Epidermal melanocyte (primary cell): Measurements from ENCODE around the gene FAM3A.

Experiments used
- DNase-seq: peaks from one replicate; pipeline ENCODE4 v3.0.0; 2011; ENCODE audit warnings: low spot score; ENCODE audit not compliant: insufficient read length

The FAM3A gene

GRCh38 chrX:154534526-154535322, 18.7 kb upstream of the FAM3A start:
- peak; percentile 60 for DNase-seq

DNA sequence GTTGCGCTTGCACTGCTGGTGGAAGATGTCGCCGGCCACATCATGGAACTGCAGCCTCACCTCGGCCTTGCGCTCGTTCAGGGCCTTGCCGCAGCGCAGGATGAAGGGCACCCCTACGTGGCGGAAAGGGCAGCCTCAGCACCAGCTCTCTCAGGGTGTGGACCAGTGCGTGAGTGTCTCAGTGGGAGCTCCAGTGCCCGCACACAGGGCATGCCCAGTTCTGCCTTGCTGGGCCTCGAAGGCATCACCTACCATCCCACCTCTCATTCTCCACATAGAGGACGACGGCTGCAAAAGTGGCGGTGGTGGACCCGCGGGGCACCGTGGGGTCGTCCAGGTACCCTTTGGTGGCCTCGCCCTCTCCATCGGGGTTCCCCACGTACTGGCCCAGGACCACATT, 16.7 kb upstream of the FAM3A start:
- no peak for DNase-seq

- no peak for DNase-seq
Observed at GRCh38 chrX:154531626-154532025, 15.6 kb upstream of the FAM3A start.

DNA sequence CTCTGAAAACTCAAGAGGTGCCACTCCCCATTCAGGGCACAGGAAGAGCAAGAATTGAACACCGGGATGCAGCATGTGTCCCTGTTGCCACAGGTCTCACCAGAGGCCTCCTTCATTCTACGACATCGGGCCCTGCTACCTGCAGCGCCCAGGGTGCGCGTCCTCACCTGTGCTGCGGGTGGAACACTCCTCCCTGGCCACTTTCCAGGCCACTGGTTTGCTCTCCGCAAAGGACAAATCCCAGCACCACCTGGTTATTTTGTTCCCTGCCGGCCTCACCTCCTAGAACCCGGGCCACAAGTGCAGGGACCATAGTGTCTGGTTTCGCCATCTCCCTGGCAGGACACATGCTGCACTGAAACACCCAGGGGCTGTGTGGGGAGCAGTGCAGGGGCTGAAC, 14.3 kb upstream of the FAM3A start:
- no peak for DNase-seq

DNA sequence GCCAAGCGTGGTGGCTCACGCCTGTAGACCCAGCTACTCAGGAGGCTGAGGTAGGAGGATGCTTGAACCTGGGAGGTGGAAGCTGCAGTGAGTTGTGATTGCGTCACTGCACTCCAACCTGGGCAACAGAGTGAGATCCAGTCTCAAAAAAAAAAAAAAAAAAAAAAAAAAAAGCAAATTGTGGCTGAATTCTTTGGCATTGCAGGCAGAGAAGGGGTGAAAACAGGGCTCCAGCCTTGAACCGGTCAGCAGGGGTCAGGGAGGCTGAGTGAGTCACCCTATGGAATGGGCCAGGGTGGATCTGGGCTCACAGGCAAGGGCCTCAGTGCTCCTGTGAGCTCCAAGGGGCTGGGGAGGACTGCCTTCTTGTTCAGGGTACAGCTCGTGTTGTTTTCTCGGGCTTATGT, 13.2 kb upstream of the FAM3A start:
- DNase-seq: no peak

DNA sequence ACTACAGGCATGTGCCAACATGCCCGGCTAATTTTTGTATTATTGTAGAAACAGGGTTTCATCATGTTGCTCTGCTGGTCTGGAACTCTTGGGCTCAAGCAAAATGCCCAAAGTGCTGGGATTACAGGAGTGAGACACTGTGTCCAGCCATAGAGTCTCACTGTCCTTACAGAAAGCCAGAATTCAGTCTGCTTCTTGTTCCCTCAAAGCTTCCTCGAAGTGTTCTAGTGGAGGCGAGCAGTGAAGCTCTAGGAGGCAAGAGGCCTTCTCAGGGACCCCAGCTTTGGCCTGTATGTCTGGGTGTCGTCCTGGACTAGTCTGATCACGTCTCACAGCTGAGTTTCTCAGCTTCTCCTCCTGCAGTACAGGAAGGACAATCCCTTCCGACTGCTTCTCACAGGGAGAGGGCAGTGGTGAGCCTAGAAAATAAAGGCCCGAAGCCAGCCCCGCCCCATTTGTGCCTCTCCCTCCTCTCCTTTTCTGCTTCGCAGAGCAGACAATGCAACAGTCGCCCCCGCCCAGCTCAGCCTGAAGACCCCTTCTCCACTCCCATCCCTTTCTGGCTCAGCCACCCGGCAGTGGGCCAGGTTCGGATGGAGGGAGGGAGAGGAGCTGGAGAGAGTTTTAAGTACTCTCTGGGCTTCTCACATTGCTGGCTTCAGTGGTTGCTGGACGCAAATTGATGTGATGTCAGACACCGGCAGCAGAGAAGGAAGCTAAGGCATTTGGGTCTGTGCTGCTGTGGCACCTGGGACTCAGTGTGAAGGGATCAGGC, 11.1 kb upstream of the FAM3A start:
- peak; percentile 65 for DNase-seq

- no peak for DNase-seq
Observed at GRCh38 chrX:154525606-154526490, 9.8 kb upstream of the FAM3A start.

GRCh38 chrX:154519389-154519788, 3.4 kb upstream of the FAM3A start:
- no peak for DNase-seq

GRCh38 chrX:154517101-154517781, 1.2 kb upstream of the FAM3A start:
- DNase-seq: no peak

DNA sequence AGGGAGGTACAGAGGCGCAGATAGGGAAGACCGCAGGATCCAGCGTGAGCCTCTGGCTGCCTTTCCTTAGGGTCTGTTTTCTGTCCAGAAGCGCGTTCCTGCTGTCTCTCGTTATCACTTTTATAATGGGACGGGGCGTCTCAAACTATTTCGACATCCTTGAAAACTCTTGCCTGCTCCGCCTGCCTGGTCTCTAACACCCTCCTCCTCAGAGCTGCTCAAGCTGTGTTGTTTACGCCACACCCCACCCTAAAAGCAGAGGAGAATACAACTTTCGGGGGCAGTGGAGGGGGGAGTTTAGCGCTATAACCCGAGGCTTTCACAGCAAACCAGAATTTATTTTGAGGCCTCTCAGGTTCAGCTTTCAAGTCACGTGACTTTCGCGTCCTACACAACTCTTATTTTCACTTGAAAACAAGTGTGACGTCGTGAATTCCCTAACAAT, 646 bp upstream of the FAM3A start:
- DNase-seq: no peak

GRCh38 chrX:154515090-154515965, 704 bp downstream of the FAM3A start:
- DNase-seq: no peak

- DNase-seq: no peak
Observed at GRCh38 chrX:154513716-154514115, 2.3 kb downstream of the FAM3A start.

- no peak for DNase-seq
Observed at GRCh38 chrX:154512879-154513553, 3.0 kb downstream of the FAM3A start.

DNA sequence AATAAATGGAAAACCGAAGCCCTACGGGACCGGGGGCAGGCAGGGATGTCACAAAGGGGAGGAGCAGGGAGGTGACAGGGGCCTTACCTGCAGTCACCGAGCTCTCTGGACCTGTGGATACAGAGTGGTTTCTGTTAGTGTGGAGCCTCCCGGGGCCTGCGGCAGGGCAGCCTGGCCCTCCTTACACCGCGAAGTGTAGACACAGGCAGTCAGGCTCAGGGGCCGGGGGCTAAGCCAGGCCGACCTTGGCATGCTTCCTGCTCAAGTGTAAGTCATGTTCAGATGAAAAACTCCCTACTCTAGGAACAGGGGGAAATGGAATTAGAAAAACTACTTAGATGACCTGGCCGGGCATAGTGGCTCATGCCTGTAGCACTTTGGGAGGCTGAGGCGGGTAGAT, 4.3 kb downstream of the FAM3A start:
- DNase-seq: no peak

GRCh38 chrX:154509455-154509854, 6.6 kb downstream of the FAM3A start:
- no peak for DNase-seq

DNA sequence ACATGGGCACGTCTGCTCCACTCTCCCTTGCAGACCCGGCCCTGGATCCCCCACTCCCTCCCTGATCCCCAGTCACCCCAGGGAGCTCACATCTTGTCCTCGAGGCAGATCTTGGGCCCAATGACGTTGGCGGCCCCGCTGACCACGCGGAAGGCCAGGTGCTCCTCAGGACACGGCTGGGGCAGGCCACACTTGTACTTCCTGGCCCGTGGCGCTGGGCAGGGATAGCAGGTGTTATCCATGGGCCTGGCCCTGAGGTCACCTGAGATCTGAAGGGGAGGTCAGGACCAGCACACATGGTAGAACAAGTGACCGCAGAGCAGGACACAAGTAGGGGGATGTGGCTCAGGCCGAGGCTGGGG, 7.7 kb downstream of the FAM3A start:
- no peak for DNase-seq

- no peak for DNase-seq
Observed at GRCh38 chrX:154507673-154508383, 8.2 kb downstream of the FAM3A start.

GRCh38 chrX:154506483-154507332, 9.3 kb downstream of the FAM3A start:
- DNase-seq: no peak
